Measurements from ENCODE around the gene COL28A1. TPM values are rescaled to one million over a fixed set of nuclear protein-coding genes. Genes with fewer than 3 reads are reported as not detected.
A peak's percentile ranks its signal among the peaks of the same experiment; 100 is the strongest.

The COL28A1 gene
- total and polyA plus RNA-seq, 4 donors: 0.05 to 0.50 (median 0.18) TPM

DNA sequence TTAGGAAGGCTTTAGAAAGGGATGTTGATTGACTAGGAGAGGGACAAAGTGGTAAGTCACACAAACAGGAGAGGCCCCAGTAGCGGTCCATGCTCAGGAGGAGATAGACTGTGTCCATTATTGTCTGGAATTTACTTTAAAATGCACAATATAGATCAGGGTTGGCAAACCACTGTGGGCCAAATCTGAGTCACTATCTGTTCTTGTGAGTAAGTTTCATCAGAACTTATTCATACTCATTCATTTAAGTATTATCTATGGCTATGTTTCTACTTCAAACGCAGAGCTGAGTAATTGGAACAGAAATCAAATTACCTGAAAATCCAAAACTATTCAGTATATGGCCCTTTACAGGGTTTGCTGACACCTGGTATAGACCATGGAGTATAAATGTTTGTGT is 166.5 kb downstream of the COL28A1 start:
- H3K4me1 ChIP-seq (ENCODE audit: control insufficient read depth in 4 of 4, insufficient read depth in 4 of 4, low read length in 3 of 4): no peaks in the 10 kb centered on the region
- no peak for TF ChIP-seq RAD21 (IDR thresholded peaks at IDR 0.05)
- TF ChIP-seq, protein P1, sequence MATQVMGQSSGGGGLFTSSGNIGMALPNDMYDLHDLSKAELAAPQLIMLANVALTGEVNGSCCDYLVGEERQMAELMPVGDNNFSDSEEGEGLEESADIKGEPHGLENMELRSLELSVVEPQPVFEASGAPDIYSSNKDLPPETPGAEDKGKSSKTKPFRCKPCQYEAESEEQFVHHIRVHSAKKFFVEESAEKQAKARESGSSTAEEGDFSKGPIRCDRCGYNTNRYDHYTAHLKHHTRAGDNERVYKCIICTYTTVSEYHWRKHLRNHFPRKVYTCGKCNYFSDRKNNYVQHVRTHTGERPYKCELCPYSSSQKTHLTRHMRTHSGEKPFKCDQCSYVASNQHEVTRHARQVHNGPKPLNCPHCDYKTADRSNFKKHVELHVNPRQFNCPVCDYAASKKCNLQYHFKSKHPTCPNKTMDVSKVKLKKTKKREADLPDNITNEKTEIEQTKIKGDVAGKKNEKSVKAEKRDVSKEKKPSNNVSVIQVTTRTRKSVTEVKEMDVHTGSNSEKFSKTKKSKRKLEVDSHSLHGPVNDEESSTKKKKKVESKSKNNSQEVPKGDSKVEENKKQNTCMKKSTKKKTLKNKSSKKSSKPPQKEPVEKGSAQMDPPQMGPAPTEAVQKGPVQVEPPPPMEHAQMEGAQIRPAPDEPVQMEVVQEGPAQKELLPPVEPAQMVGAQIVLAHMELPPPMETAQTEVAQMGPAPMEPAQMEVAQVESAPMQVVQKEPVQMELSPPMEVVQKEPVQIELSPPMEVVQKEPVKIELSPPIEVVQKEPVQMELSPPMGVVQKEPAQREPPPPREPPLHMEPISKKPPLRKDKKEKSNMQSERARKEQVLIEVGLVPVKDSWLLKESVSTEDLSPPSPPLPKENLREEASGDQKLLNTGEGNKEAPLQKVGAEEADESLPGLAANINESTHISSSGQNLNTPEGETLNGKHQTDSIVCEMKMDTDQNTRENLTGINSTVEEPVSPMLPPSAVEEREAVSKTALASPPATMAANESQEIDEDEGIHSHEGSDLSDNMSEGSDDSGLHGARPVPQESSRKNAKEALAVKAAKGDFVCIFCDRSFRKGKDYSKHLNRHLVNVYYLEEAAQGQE (IDR thresholded peaks at IDR 0.05): no peak
- no peak overlapping the region for H3K4me3 ChIP-seq (ENCODE audit: low read depth in 1 of 3, low read length in 3 of 3)
- no peak overlapping the region for H3K27ac ChIP-seq (ENCODE audit: low read depth in 1 of 2, low read length in 2 of 2)
- no peaks in the 10 kb centered on the region for H3K27me3 ChIP-seq (ENCODE audit: control insufficient read depth in 4 of 4, insufficient read depth in 4 of 4, low read length in 3 of 4)
- WGBS: 90% methylated on average over 2 of the region's 2 CpGs
- DNase-seq (ENCODE audit: low spot score): no peak
- no peak overlapping the region for H3K9ac ChIP-seq (ENCODE audit: low read depth in 1 of 2, low read length in 2 of 2)
- no peaks in the 10 kb centered on the region for H3K36me3 ChIP-seq (ENCODE audit: control insufficient read depth in 4 of 4, insufficient read depth in 3 of 4, low read depth in 1 of 4, low read length in 3 of 4)
- no peaks in the 10 kb centered on the region for H3K9me3 ChIP-seq (ENCODE audit: control insufficient read depth in 4 of 4, low read length in 3 of 4)

DNA sequence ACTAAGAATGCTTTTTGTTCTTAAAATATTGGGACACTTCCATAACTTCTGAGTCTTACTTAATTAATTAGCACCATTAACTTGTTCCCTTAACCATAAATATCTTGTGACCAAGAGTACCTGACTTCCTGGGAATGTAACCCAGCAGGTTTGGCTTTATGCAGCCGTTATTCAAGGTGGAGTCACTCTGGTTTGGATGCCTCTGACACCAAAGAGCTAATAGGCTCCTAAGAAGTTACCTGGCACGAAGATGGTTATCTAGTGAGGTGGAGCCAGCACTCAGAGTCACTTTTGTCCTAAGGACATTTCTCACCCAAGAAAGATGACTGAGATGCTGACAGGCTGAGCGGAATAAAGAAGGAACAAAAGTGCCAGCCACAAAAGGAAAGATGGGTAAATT is 181.0 kb downstream of the COL28A1 start:
- no peak for DNase-seq (ENCODE audit: low spot score)
- H3K9me3 ChIP-seq (ENCODE audit: control insufficient read depth in 4 of 4, low read length in 3 of 4): no peaks in the 10 kb centered on the region
- peak overlapping the region in 1 of 2 donors; percentile 43 for H3K9ac ChIP-seq (ENCODE audit: low read depth in 1 of 2, low read length in 2 of 2)
- WGBS: 50% methylated on average over 3 of the region's 3 CpGs
- no peaks in the 10 kb centered on the region for H3K27me3 ChIP-seq (ENCODE audit: control insufficient read depth in 4 of 4, insufficient read depth in 4 of 4, low read length in 3 of 4)
- no peaks in the 10 kb centered on the region for H3K4me1 ChIP-seq (ENCODE audit: control insufficient read depth in 4 of 4, insufficient read depth in 4 of 4, low read length in 3 of 4)
- H3K4me3 ChIP-seq (ENCODE audit: low read depth in 1 of 3, low read length in 3 of 3): no peak overlapping the region
- no peak overlapping the region for H3K27ac ChIP-seq (ENCODE audit: low read depth in 1 of 2, low read length in 2 of 2)
- TF ChIP-seq NR2F2 (IDR thresholded peaks at IDR 0.05): no peak
- TF ChIP-seq GABPA (IDR thresholded peaks at IDR 0.05 in 1 of 2, conservative IDR thresholded peaks at IDR 0.05 in 1 of 2): no peak
- TF ChIP-seq, protein P2, sequence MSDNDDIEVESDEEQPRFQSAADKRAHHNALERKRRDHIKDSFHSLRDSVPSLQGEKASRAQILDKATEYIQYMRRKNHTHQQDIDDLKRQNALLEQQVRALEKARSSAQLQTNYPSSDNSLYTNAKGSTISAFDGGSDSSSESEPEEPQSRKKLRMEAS (IDR thresholded peaks at IDR 0.05): no peak
- TF ChIP-seq RAD21 (IDR thresholded peaks at IDR 0.05): no peak
- TF ChIP-seq, protein P1 (IDR thresholded peaks at IDR 0.05): no peak
- TF ChIP-seq, protein P3, sequence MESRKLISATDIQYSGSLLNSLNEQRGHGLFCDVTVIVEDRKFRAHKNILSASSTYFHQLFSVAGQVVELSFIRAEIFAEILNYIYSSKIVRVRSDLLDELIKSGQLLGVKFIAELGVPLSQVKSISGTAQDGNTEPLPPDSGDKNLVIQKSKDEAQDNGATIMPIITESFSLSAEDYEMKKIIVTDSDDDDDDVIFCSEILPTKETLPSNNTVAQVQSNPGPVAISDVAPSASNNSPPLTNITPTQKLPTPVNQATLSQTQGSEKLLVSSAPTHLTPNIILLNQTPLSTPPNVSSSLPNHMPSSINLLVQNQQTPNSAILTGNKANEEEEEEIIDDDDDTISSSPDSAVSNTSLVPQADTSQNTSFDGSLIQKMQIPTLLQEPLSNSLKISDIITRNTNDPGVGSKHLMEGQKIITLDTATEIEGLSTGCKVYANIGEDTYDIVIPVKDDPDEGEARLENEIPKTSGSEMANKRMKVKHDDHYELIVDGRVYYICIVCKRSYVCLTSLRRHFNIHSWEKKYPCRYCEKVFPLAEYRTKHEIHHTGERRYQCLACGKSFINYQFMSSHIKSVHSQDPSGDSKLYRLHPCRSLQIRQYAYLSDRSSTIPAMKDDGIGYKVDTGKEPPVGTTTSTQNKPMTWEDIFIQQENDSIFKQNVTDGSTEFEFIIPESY (IDR thresholded peaks at IDR 0.05): no peak
- TF ChIP-seq HNF4A (conservative IDR thresholded peaks at IDR 0.05): no peak
- TF ChIP-seq SP1 (IDR thresholded peaks at IDR 0.05): no peak
- no peak for TF ChIP-seq FOXA1 (IDR thresholded peaks at IDR 0.05)
- no peak for TF ChIP-seq HNF4G (IDR thresholded peaks at IDR 0.05)
- no peak for TF ChIP-seq ATF3 (IDR thresholded peaks at IDR 0.05)
- TF ChIP-seq TAF1 (conservative IDR thresholded peaks at IDR 0.05): no peak
- no peak for TF ChIP-seq JUND (IDR thresholded peaks at IDR 0.05)
- TF ChIP-seq CTCF (IDR thresholded peaks at IDR 0.05; ENCODE audit: low read depth, low read length, missing input control): no peak
- no peak for TF ChIP-seq EGR1 (IDR thresholded peaks at IDR 0.05; ENCODE audit: low read depth in 2 of 2)
- TF ChIP-seq FOXA2 (IDR thresholded peaks at IDR 0.05): no peak
- no peak for TF ChIP-seq YY1 (IDR thresholded peaks at IDR 0.05)
- TF ChIP-seq RXRA (IDR thresholded peaks at IDR 0.05): no peak
- no peaks in the 10 kb centered on the region for H3K36me3 ChIP-seq (ENCODE audit: control insufficient read depth in 4 of 4, insufficient read depth in 3 of 4, low read depth in 1 of 4, low read length in 3 of 4)

All from liver (tissue), 9 donors.